Rectal smooth muscle tissue (tissue), 1 donor: ENCODE data around the gene UNC5B.

Experiments used
- H3K27ac ChIP-seq: one replicate; pipeline ENCODE4 v1.7.0; 2013; ENCODE audit warnings: low read depth, low read length, inconsistent platforms
- H3K27me3 ChIP-seq: one replicate; pipeline ENCODE4 v1.7.0; 2013; ENCODE audit warnings: low read length; ENCODE audit not compliant: control insufficient read depth, insufficient read depth
- H3K36me3 ChIP-seq: one replicate; pipeline ENCODE4 v1.7.0; 2013; ENCODE audit warnings: low read length; ENCODE audit not compliant: control insufficient read depth, insufficient read depth
- H3K4me1 ChIP-seq: one replicate; pipeline ENCODE4 v1.7.0; 2013; ENCODE audit warnings: low read length; ENCODE audit not compliant: control insufficient read depth, insufficient read depth
- H3K4me3 ChIP-seq: one replicate; pipeline ENCODE4 v1.7.0; 2013; ENCODE audit warnings: low read length
- H3K9ac ChIP-seq: one replicate; pipeline ENCODE4 v1.7.0; 2013; ENCODE audit warnings: low read length

UNC5B gene

DNA sequence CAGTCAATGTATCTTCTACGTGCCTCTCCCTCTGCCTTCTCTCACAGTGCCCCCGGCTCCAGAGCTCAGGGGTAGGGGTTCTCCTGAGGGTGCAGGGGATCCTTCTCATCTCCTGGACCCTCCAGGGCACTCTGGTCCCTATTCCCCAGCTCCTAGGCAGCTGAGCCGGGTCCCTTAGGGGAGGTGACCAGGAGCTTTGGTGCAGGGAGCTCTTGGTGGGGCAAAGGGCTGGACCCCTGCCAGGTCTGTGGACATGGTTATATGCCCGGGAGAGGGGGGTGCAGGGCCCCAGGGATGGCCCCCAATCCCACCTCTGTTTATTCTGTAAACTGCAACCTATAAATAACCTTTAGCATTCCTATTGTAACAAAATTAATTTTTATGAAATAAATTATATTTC lies 90.1 kb downstream of the UNC5B start:
- Histone ChIP-seq H3K27me3 (no peaks in the 10 kb centered on the region), H3K4me3 (no peak overlapping the region), H3K9ac (no peak overlapping the region), H3K36me3 (no peaks in the 10 kb centered on the region), H3K27ac (no peak overlapping the region), H3K4me1 (no peaks in the 10 kb centered on the region)

DNA sequence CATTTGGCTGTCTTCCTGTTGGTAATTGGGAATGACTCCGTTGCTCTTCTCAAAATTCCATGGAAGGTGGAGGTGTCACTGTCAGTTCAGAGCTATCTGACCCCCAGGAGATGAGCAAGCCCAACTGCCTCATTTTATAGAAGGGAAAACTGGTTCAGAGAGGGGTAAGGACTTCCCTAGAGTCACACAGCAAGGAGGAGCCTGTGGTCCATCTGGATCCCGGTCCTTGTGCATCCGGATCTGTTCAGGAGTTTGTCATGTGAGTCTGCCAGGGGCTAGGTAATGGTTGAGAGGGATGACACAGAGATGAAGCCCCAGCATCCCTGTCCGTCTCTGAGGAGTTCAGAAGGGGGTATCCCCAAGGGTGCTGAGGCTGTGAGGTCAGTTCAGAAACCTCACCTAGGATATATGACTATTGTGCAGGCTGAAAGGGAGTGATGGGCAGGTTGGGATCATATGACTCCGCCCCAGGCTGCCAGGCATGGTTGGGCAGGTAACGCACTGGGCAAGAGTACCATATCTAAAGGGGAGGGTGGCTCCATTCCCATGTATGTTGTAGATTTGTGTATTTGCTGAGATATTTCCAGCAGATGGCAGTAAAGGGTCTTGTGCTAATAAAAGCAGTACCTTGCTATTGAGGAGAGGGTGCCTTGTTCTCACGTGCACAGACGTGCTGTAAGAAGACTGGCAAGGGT lies 90.7 kb downstream of the UNC5B start:
- H3K4me3 ChIP-seq = no peak overlapping the region
- no peak overlapping the region for H3K9ac ChIP-seq

DNA sequence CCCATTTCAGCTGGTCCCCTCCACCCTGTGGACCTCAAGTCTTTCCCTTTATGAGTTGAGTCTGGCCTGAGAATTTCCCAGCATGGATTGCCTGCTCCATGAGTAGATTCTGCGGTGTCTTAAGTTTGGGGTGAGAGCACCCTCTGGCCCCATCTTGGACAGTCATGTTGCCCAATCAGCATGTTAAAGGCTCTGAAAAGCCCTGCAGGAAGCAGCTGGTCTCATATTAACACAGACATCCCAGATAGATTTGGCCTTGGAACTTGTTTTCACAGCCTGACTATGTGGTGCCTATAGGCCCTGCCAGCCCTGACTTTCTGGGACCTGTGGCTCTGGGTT lies 91.2 kb downstream of the UNC5B start:
- Histone ChIP-seq H3K4me1 (no peaks in the 10 kb centered on the region), H3K36me3 (no peaks in the 10 kb centered on the region), H3K27me3 (no peaks in the 10 kb centered on the region), H3K4me3 (no peak overlapping the region), H3K27ac (no peak overlapping the region), H3K9ac (no peak overlapping the region)

More for the DNA sequence above, 90.7 kb downstream of the UNC5B start:
- H3K36me3 ChIP-seq = no peaks in the 10 kb centered on the region
- no peaks in the 10 kb centered on the region for H3K4me1 ChIP-seq
- H3K27me3 ChIP-seq = no peaks in the 10 kb centered on the region
- H3K27ac ChIP-seq = no peak overlapping the region

DNA sequence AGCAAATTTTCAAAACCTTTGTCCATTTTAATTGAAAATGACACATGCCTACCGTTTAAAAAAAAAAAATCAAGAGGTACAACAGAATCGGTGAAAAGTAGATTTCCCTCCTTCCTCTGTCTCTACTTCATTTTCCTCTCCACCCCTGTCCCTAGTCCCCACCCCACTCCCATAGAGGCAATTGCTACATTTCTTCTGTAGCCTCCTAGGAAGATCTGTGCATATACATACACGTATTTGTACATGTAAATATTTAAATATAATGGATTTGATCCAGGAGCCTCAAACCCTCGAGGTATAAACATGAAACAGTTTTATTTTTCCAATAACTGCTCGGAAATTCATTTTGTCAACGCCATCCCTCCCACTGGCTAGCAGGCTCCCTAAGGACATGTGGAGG lies 92.5 kb downstream of the UNC5B start:
- no peak overlapping the region for H3K9ac ChIP-seq
- H3K27ac ChIP-seq = no peak overlapping the region
- no peaks in the 10 kb centered on the region for H3K27me3 ChIP-seq
- H3K4me1 ChIP-seq = no peaks in the 10 kb centered on the region
- H3K4me3 ChIP-seq = no peak overlapping the region
- no peaks in the 10 kb centered on the region for H3K36me3 ChIP-seq

DNA sequence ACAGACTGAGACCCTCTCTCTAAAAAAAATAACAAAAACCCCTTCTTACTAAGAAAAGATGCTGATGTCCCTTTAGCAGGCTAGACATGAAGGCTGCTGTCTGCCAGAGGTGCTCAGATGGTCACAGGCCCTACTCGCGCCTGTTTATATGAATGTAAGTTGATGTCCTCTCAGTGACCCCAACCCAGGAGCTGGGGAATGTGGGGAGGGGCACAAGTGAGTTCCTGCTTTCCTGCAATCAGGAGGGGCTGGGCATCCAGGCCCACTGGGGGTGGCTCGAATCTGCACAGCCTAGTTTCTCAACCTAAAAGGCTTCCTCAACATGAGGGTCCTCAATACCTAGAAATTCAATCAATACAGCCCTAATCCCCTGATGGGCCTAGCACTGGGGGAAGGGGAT lies 94.6 kb downstream of the UNC5B start:
- Histone ChIP-seq H3K27me3 (no peaks in the 10 kb centered on the region), H3K9ac (no peak overlapping the region), H3K36me3 (no peaks in the 10 kb centered on the region), H3K4me1 (no peaks in the 10 kb centered on the region), H3K27ac (no peak overlapping the region), H3K4me3 (no peak overlapping the region)

DNA sequence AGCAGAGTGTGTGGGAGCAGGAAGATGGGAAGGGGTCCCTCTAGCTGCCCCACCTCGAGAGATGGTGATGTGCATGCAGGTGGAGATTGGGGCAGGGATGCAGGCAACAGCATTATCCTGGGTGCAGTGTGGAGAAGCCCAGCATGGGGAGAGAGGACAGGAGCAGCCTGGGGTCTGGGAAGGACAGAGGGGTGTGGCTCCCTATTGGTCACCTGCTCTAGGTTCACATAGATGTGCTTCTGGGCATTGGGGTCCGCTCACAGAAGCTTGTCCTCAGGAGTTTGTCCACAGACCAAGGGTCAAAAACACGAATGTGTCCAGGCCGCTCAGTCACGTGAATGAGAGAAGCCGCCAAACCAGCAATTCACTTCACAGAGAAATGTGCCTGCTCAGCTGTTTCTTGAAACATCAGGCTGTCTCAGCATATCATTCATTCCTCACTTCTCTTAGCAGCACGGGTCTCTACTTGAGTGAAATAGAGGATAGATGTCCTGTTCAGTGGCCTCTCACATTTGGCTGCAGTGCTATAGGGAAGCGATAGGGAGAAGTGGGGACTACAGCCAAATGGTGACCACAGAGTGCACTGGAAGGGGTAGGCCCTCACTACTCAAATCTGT lies 95.2 kb downstream of the UNC5B start:
- Histone ChIP-seq H3K4me1 (no peaks in the 10 kb centered on the region), H3K27ac (no peak overlapping the region), H3K36me3 (no peaks in the 10 kb centered on the region), H3K4me3 (no peak overlapping the region), H3K27me3 (no peaks in the 10 kb centered on the region), H3K9ac (no peak overlapping the region)

DNA sequence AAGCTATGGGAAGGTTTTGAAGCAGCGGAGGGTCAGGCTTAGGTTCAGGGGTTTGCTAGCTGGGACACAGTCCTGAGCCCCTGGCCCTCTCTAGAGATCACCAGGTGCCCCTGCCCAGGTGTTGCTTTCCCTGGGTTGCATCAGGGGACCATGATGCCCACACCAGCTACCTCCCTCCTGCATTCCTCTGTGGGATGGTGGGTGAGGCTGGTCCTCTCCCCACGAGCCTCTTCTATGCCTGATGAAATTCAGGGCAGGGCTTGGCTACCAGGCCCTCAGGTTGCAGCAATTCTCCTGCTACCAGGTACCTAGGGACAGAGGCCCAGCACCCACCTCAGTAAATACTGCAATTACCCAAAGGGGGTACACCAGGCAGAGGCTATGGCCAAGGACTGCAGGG lies 95.9 kb downstream of the UNC5B start:
- no peaks in the 10 kb centered on the region for H3K36me3 ChIP-seq
- H3K27me3 ChIP-seq = no peaks in the 10 kb centered on the region
- no peak overlapping the region for H3K27ac ChIP-seq
- no peak overlapping the region for H3K9ac ChIP-seq
- peaks cover 3% of the 10 kb centered on the region for H3K4me1 ChIP-seq
- H3K4me3 ChIP-seq = no peak overlapping the region

DNA sequence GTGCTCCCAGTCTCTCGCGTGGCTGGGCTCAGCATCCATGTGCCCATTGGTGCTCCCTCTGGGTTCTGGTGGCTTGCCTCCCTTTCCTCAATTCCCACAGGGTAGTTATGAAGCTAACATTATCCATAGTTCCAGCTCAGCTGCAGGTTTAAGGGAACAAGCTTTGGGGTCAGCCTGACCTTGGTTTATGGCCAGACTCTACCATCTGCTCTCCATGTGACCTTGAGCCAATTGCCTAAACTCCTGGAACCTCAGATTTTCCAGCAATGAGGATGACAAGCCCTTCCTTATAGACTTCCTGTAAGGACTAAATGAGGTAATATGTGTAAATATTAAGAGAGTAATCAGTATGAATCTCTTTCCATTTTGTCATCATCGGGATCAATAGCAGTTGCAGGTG lies 96.6 kb downstream of the UNC5B start:
- Histone ChIP-seq H3K9ac (no peak overlapping the region), H3K4me1 (peaks cover 9% of the 10 kb centered on the region), H3K4me3 (no peak overlapping the region), H3K27me3 (no peaks in the 10 kb centered on the region), H3K27ac (no peak overlapping the region), H3K36me3 (no peaks in the 10 kb centered on the region)

DNA sequence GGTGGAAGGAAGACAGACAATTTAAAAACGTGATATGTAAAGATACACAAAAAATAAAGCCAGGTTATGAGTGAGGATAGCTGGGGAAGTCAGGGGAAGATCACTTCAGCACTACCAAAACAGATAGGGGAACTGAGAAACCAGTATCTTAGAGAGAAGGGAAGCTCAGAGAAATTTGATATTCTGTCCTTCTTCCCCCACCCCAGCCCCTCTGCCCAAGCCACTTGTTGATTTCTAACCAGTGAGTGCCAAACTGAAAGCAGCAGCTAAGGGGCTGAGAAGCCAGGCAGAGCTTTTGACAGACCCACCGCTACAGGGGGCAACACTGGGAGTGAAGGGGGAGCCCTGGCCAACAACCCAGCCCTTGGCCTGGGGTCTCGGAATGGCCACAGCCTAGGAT lies 97.5 kb downstream of the UNC5B start:
- Histone ChIP-seq H3K4me1 (peaks cover 13% of the 10 kb centered on the region), H3K27me3 (no peaks in the 10 kb centered on the region), H3K9ac (no peak overlapping the region), H3K4me3 (no peak overlapping the region), H3K36me3 (no peaks in the 10 kb centered on the region), H3K27ac (no peak overlapping the region)

DNA sequence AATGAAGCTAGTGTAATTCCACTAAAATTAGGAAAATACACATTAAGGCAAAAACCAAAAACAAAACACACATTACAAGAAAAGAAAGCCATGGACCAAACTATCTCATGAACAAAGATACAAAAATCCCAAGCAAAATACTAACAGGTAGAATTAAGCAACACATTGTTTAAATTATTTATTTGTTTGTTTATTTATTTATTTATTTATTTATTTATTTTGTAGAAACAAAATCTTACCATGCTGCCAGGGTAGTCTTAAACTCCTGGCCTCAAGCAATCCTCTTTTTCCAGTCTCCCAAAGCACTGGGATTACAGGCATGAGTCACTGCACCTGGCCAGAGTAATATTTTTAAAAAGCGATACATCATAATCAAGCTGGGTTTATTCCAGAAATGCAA lies 99.8 kb downstream of the UNC5B start:
- Histone ChIP-seq H3K9ac (no peak overlapping the region), H3K36me3 (no peaks in the 10 kb centered on the region), H3K4me3 (no peak overlapping the region), H3K27ac (no peak overlapping the region), H3K27me3 (no peaks in the 10 kb centered on the region), H3K4me1 (peaks cover 13% of the 10 kb centered on the region)

DNA sequence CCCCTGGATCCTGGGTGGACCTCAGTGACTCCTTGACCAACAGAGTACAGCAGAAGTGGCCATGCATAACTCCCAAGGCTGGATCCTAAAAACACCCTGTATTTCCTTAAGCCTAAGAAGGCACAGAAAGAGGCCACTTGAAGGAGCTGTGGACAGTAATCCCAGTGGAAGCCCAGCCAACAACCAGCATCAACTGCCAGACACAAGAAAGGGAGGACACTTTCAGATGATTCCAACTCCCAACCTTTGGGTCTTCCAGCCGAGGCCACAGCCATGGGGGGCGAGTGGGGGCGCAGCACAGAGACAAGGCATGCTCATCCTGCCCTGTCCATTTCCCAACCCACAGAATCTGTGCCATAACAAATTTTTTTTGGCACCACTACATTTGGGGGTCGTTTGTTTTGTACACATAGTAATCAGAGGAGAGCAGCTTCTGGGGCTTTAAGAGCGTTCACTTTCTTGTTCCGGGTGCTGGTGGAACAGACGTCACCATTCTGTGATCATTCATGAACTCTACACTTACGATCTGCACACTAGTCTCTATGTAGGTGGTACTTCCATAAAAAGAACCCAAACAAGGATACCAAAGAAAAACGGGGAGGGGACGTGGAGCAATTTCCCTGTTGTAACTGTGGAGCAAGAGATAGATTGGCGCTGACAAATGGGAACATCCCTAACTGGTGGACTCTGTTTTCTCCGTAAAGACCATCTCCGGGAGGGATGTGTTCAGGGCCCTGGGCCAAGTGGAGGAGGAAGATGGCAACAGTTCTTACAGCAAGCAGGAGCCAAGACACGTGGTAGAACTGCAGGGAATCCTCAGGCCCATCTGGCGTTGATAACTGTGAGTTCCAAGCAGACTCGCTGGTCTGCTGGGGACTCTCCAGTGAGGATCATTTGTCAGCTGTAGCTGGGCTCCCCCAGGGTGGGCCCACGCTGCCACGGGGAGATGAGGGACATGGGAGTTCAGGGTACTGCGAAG lies 100.7 kb downstream of the UNC5B start:
- Histone ChIP-seq H3K4me1 (peaks cover 13% of the 10 kb centered on the region), H3K4me3 (peak overlapping the region; percentile 30), H3K27ac (peak overlapping the region; percentile 42), H3K27me3 (no peaks in the 10 kb centered on the region), H3K9ac (no peak overlapping the region), H3K36me3 (no peaks in the 10 kb centered on the region)

DNA sequence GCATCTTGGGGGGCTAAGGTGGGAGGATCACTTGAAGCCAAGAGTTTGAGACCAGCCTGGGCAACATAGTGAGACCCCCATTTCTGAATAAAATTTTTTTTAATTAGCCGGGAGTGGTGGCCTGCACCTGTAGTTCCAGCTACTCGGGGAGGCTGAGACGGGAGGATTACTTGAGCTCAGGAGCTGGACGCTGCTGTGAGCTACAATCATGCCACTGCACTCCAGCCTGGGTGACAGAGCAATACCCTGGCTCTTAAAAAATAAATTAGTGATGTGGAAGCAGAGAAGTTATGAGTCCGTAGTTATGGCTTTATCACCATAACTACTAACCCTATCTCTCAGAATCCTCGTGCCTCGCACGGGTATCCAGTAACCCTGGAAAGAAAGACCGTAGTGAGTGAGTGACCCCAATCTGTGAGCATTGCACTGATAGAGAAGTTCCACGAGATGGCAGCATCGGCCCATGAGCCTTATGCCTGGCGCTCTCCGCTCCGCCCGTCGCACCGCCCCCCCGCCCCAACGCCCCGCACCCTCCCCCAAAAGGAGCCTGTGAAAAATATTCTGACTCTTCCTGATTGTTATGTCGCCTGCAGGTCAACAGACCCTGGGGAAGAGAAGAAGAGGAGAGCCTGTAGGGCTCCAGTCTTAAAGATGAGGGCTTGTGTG lies 101.8 kb downstream of the UNC5B start:
- peak overlapping the region; percentile 25 for H3K9ac ChIP-seq
- H3K27ac ChIP-seq = peak overlapping the region; percentile 16
- peak overlapping the region; percentile 41 for H3K4me3 ChIP-seq
- H3K4me1 ChIP-seq = peaks cover 16% of the 10 kb centered on the region
- no peaks in the 10 kb centered on the region for H3K27me3 ChIP-seq
- no peaks in the 10 kb centered on the region for H3K36me3 ChIP-seq
